Liver (tissue), 9 donors: ENCODE results near the gene TPT1. TPM values are rescaled to one million over a fixed set of nuclear protein-coding genes. Genes with fewer than 3 reads are reported as not detected.

ENCODE experiments used
- DNase-seq: peaks from one replicate; pipeline ENCODE4 v3.0.0-alpha.2; 2017; ENCODE audit warnings: low spot score
- H3K27ac ChIP-seq, 2 donors: one replicate each; pipeline ENCODE4 v1.7.0; 2013; ENCODE audit warnings: inconsistent platforms in 2 of 2, low read length in 2 of 2, control low read depth in 1 of 2, low read depth in 1 of 2, mild to moderate bottlenecking in 1 of 2
- H3K27me3 ChIP-seq, 4 donors: one replicate each; pipeline versions ENCODE4 v1.6.1 to v1.7.0; 2013; ENCODE audit warnings: low read length in 3 of 4, inconsistent platforms in 1 of 4, mild to moderate bottlenecking in 1 of 4, moderate library complexity in 1 of 4; ENCODE audit not compliant: control insufficient read depth in 4 of 4, insufficient read depth in 4 of 4
- H3K36me3 ChIP-seq, 4 donors: one replicate each; pipeline versions ENCODE4 v1.6.1 to v1.7.0; 2013; ENCODE audit warnings: low read length in 3 of 4, mild to moderate bottlenecking in 3 of 4, low read depth in 1 of 4, moderate library complexity in 1 of 4; ENCODE audit not compliant: control insufficient read depth in 4 of 4, insufficient read depth in 3 of 4
- H3K4me1 ChIP-seq, 4 donors: one replicate each; pipeline versions ENCODE4 v1.6.1 to v1.7.0; 2013; ENCODE audit warnings: low read length in 3 of 4, mild to moderate bottlenecking in 3 of 4, moderate library complexity in 1 of 4; ENCODE audit not compliant: control insufficient read depth in 4 of 4, insufficient read depth in 4 of 4
- H3K4me3 ChIP-seq, 3 donors: one replicate each; pipeline versions ENCODE4 v1.6.1 to v1.7.0; 2013; ENCODE audit warnings: low read length in 3 of 3, control low read depth in 1 of 3, low read depth in 1 of 3, mild to moderate bottlenecking in 1 of 3
- H3K9ac ChIP-seq, 2 donors: one replicate each; pipeline ENCODE4 v1.7.0; 2013; ENCODE audit warnings: low read length in 2 of 2, mild to moderate bottlenecking in 2 of 2, moderate library complexity in 2 of 2, control low read depth in 1 of 2, low read depth in 1 of 2
- H3K9me3 ChIP-seq, 4 donors: one replicate each; pipeline versions ENCODE4 v1.6.1 to v1.7.0; 2013; ENCODE audit warnings: low read length in 3 of 4; ENCODE audit not compliant: control insufficient read depth in 4 of 4
- CTCF ChIP-seq: fragments of 150-350 bp; IDR thresholded peaks from 2 replicates; pipeline ENCODE4 v1.5.1; 2017; ENCODE audit warnings: improper control_type of control experiment, low read depth, low read length; ENCODE audit not compliant: missing input control
- EGR1 ChIP-seq, 2 donors: IDR thresholded peaks; 2 replicates each; pipeline ENCODE4 v1.6.1; 2016 to 2018; ENCODE audit warnings: antibody characterized with exemption in 2 of 2, low read depth in 2 of 2
- FOXA1 ChIP-seq: IDR thresholded peaks from 2 replicates; pipeline ENCODE4 v1.6.1; 2016; ENCODE audit warnings: antibody characterized with exemption
- FOXA2 ChIP-seq: IDR thresholded peaks from 2 replicates; pipeline ENCODE4 v1.6.1; 2016; ENCODE audit warnings: antibody characterized with exemption
- GABPA ChIP-seq, 2 donors: IDR thresholded peaks in 1 of 2; conservative IDR thresholded peaks in 1 of 2; 2 replicates each; pipeline ENCODE4 v1.6.1; 2016; ENCODE audit warnings: antibody characterized with exemption in 2 of 2, mild to moderate bottlenecking in 1 of 2, moderate library complexity in 1 of 2
- HNF4A ChIP-seq, 2 donors: conservative IDR thresholded peaks; 2 replicates each; pipeline ENCODE4 v1.6.1; 2016; ENCODE audit warnings: antibody characterized with exemption in 2 of 2, mild to moderate bottlenecking in 2 of 2
- HNF4G ChIP-seq: IDR thresholded peaks from 2 replicates; pipeline ENCODE4 v1.6.1; 2016; ENCODE audit warnings: antibody characterized with exemption
- JUND ChIP-seq, 2 donors: IDR thresholded peaks; 2 replicates each; pipeline ENCODE4 v1.6.1; 2016; ENCODE audit warnings: antibody characterized with exemption in 2 of 2
- MAX ChIP-seq: IDR thresholded peaks from 2 replicates; pipeline ENCODE4 v1.6.1; 2016; ENCODE audit warnings: antibody characterized with exemption
- NR2F2 ChIP-seq: IDR thresholded peaks from 2 replicates; pipeline ENCODE4 v1.6.1; 2016; ENCODE audit warnings: antibody characterized with exemption
- RAD21 ChIP-seq, 2 donors: IDR thresholded peaks; 2 replicates each; pipeline ENCODE4 v1.6.1; 2016; ENCODE audit warnings: antibody characterized with exemption in 2 of 2, mild to moderate bottlenecking in 2 of 2
- RXRA ChIP-seq, 2 donors: IDR thresholded peaks; 2 replicates each; pipeline ENCODE4 v1.6.1; 2017 to 2018; ENCODE audit warnings: antibody characterized with exemption in 2 of 2, mild to moderate bottlenecking in 1 of 2
- SP1 ChIP-seq: IDR thresholded peaks from 2 replicates; pipeline ENCODE4 v1.6.1; 2018; ENCODE audit warnings: antibody characterized with exemption, mild to moderate bottlenecking
- TAF1 ChIP-seq: conservative IDR thresholded peaks from 2 replicates; pipeline ENCODE4 v1.6.1; 2016; ENCODE audit warnings: antibody characterized with exemption, mild to moderate bottlenecking
- YY1 ChIP-seq: IDR thresholded peaks from 2 replicates; pipeline ENCODE4 v1.6.1; 2016; ENCODE audit warnings: antibody characterized with exemption, mild to moderate bottlenecking
- WGBS: extraction: QIAGEN DNeasy Blood & Tissue Kit; methylation state at CpG from one replicate; pipeline ENCODE4 v1.1.7; 2013; 5-methylcytosine and 5-hydroxymethylcytosine counted together
- polyA plus RNA-seq, 2 donors: library from polyadenylated mRNA; stranded (reverse) in 1 of 2; unstranded in 1 of 2; fragments of 200-250 nt in 1 of 2; fragments of >200 nt in 1 of 2; fragmentation: Nextera tagmentation in 1 of 2; extraction: Ambion mirVana in 1 of 2; gene quantifications; one replicate each; pipeline versions ENCODE4 v1.2.1 to v1.2.3, GENCODE V29; 2013 to 2015
- total RNA-seq, 2 donors: library from RNA; depleted of rRNA; stranded (reverse); fragments of >200 nt; gene quantifications; one replicate each; pipeline ENCODE4 v1.2.3, GENCODE V29; 2014
- TF ChIP-seq, protein P1 (sequence below): IDR thresholded peaks from 2 replicates; pipeline ENCODE4 v1.6.1; 2016; ENCODE audit warnings: antibody characterized with exemption
- TF ChIP-seq, protein P2 (sequence below): IDR thresholded peaks from 2 replicates; pipeline ENCODE4 v1.6.1; 2016; ENCODE audit warnings: antibody characterized with exemption
- TF ChIP-seq, protein P3 (sequence below): IDR thresholded peaks from 2 replicates; pipeline ENCODE4 v1.6.1; 2016; ENCODE audit warnings: antibody characterized with exemption, mild to moderate bottlenecking
- donor health status: healthy.
- donor health status: healthy.
- donor health status: healthy.
- donor health status: healthy.
- donor health status: healthy.

The TPT1 gene
- total and polyA plus RNA-seq, 4 donors: 1,382 to 2,885 (median 1,815) TPM

GRCh38 chr13:45295536-45295935 is 45.4 kb downstream of the TPT1 start:
- no peak overlapping the region for H3K9ac ChIP-seq
- no peaks in the 10 kb centered on the region for H3K36me3 ChIP-seq
- TF ChIP-seq SP1: no peak
- TF ChIP-seq JUND (IDR thresholded peaks at IDR 0.05): no peak
- TF ChIP-seq RXRA (IDR thresholded peaks at IDR 0.05): no peak
- TF ChIP-seq HNF4A (conservative IDR thresholded peaks at IDR 0.05): no peak
- TF ChIP-seq, protein P1, sequence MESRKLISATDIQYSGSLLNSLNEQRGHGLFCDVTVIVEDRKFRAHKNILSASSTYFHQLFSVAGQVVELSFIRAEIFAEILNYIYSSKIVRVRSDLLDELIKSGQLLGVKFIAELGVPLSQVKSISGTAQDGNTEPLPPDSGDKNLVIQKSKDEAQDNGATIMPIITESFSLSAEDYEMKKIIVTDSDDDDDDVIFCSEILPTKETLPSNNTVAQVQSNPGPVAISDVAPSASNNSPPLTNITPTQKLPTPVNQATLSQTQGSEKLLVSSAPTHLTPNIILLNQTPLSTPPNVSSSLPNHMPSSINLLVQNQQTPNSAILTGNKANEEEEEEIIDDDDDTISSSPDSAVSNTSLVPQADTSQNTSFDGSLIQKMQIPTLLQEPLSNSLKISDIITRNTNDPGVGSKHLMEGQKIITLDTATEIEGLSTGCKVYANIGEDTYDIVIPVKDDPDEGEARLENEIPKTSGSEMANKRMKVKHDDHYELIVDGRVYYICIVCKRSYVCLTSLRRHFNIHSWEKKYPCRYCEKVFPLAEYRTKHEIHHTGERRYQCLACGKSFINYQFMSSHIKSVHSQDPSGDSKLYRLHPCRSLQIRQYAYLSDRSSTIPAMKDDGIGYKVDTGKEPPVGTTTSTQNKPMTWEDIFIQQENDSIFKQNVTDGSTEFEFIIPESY: no peak
- TF ChIP-seq CTCF: no peak
- TF ChIP-seq FOXA2: no peak
- no peak for TF ChIP-seq MAX
- TF ChIP-seq YY1: no peak
- TF ChIP-seq, protein P2, sequence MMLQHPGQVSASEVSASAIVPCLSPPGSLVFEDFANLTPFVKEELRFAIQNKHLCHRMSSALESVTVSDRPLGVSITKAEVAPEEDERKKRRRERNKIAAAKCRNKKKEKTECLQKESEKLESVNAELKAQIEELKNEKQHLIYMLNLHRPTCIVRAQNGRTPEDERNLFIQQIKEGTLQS: no peak
- no peak for TF ChIP-seq EGR1 (IDR thresholded peaks at IDR 0.05; ENCODE audit: low read depth in 2 of 2)
- TF ChIP-seq NR2F2: no peak
- no peak for TF ChIP-seq HNF4G
- no peak for TF ChIP-seq TAF1
- TF ChIP-seq, protein P3, sequence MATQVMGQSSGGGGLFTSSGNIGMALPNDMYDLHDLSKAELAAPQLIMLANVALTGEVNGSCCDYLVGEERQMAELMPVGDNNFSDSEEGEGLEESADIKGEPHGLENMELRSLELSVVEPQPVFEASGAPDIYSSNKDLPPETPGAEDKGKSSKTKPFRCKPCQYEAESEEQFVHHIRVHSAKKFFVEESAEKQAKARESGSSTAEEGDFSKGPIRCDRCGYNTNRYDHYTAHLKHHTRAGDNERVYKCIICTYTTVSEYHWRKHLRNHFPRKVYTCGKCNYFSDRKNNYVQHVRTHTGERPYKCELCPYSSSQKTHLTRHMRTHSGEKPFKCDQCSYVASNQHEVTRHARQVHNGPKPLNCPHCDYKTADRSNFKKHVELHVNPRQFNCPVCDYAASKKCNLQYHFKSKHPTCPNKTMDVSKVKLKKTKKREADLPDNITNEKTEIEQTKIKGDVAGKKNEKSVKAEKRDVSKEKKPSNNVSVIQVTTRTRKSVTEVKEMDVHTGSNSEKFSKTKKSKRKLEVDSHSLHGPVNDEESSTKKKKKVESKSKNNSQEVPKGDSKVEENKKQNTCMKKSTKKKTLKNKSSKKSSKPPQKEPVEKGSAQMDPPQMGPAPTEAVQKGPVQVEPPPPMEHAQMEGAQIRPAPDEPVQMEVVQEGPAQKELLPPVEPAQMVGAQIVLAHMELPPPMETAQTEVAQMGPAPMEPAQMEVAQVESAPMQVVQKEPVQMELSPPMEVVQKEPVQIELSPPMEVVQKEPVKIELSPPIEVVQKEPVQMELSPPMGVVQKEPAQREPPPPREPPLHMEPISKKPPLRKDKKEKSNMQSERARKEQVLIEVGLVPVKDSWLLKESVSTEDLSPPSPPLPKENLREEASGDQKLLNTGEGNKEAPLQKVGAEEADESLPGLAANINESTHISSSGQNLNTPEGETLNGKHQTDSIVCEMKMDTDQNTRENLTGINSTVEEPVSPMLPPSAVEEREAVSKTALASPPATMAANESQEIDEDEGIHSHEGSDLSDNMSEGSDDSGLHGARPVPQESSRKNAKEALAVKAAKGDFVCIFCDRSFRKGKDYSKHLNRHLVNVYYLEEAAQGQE: no peak
- TF ChIP-seq RAD21 (IDR thresholded peaks at IDR 0.05): no peak
- no peak for TF ChIP-seq GABPA (IDR thresholded peaks at IDR 0.05 in 1 of 2, conservative IDR thresholded peaks at IDR 0.05 in 1 of 2)
- TF ChIP-seq FOXA1: no peak
- no peak overlapping the region for H3K4me3 ChIP-seq
- no peaks in the 10 kb centered on the region for H3K4me1 ChIP-seq
- no peaks in the 10 kb centered on the region for H3K27me3 ChIP-seq
- DNase-seq: no peak
- no peaks in the 10 kb centered on the region for H3K9me3 ChIP-seq
- WGBS: 78% methylated on average over 7 of the region's 7 CpGs
- H3K27ac ChIP-seq: no peak overlapping the region

DNA sequence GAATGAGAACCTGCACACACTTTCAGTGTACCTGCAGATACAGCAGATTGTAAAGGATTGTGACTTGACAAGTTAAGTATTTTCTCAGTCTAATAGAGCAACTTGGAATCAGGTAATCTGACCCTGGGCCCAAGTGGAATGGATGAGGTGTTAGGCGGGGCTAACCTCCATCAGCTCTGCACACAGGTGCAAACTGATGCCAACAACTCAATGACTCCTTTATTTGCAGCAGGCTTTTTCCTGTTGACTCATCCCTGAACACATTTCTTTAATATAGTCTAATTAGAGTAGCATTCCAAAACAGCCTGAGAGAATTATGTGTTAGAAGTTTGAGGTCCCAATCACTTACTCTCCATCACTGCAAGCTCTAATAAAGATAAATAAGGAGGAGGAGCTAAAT is 48.8 kb downstream of the TPT1 start:
- no peak for DNase-seq
- H3K9ac ChIP-seq: no peak overlapping the region
- 98% methylated on average over 1 of the region's 1 CpG for WGBS
- no peak for TF ChIP-seq JUND (IDR thresholded peaks at IDR 0.05)
- TF ChIP-seq, protein P1: no peak
- TF ChIP-seq CTCF: no peak
- no peak for TF ChIP-seq FOXA2
- TF ChIP-seq GABPA (IDR thresholded peaks at IDR 0.05 in 1 of 2, conservative IDR thresholded peaks at IDR 0.05 in 1 of 2): no peak
- no peak for TF ChIP-seq MAX
- no peak for TF ChIP-seq RXRA (IDR thresholded peaks at IDR 0.05)
- no peak for TF ChIP-seq HNF4G

More for the DNA sequence above, 48.8 kb downstream of the TPT1 start:
- H3K4me3 ChIP-seq: no peak overlapping the region
- no peaks in the 10 kb centered on the region for H3K27me3 ChIP-seq
- no peak overlapping the region for H3K27ac ChIP-seq
- no peaks in the 10 kb centered on the region for H3K4me1 ChIP-seq
- peaks cover 0 to 2% (median 0%) of the 10 kb centered on the region in 4 donors for H3K36me3 ChIP-seq
- H3K9me3 ChIP-seq: no peaks in the 10 kb centered on the region
